NCI-H345 treated with DMSO at 0.1 percent for 48 hours (cell line): ENCODE results near the gene PHF21A.
"Not testable (repeated sequence)": the region's sequence is repeated elsewhere in the genome, so short reads cannot be mapped to it uniquely, and the experiment has no call there.

ENCODE experiments used
- DNase-seq: peaks from one replicate; lab custom pipeline; 2025; ENCODE audit not compliant: unreplicated experiment; lab: John Stamatoyannopoulos, UW

The PHF21A gene

GRCh38 chr11:45906096-45906682 lies 215.1 kb downstream of the PHF21A start:
- no peak for DNase-seq

- not testable (repeated sequence) for DNase-seq
These were observed 215.7 kb downstream of the PHF21A start for GRCh38 chr11:45905576-45905975.

GRCh38 chr11:45905095-45905494 lies 216.2 kb downstream of the PHF21A start:
- no peak for DNase-seq

GRCh38 chr11:45904309-45904915 lies 216.8 kb downstream of the PHF21A start:
- no peak for DNase-seq

- no peak for DNase-seq
These were observed 218.5 kb downstream of the PHF21A start for GRCh38 chr11:45902452-45903380.

- DNase-seq = no peak
These were observed 219.6 kb downstream of the PHF21A start for GRCh38 chr11:45901626-45902025.

- DNase-seq = no peak
These were observed 220.2 kb downstream of the PHF21A start for GRCh38 chr11:45900916-45901617.

GRCh38 chr11:45900175-45900800 lies 221.0 kb downstream of the PHF21A start:
- not testable (repeated sequence) for DNase-seq

GRCh38 chr11:45899448-45900174 lies 221.6 kb downstream of the PHF21A start:
- peak; percentile 56 for DNase-seq

- no peak for DNase-seq
These were observed 222.2 kb downstream of the PHF21A start for GRCh38 chr11:45899086-45899447.

GRCh38 chr11:45897556-45897955 lies 223.7 kb downstream of the PHF21A start:
- no peak for DNase-seq

- peak; percentile 66 for DNase-seq
These were observed 224.8 kb downstream of the PHF21A start for GRCh38 chr11:45896422-45896984.

- DNase-seq = no peak
These were observed 225.5 kb downstream of the PHF21A start for GRCh38 chr11:45895553-45896259.

GRCh38 chr11:45894555-45895247 lies 226.6 kb downstream of the PHF21A start:
- no peak for DNase-seq

GRCh38 chr11:45892856-45893255 lies 228.4 kb downstream of the PHF21A start:
- no peak for DNase-seq

GRCh38 chr11:45890886-45891550 lies 230.2 kb downstream of the PHF21A start:
- no peak for DNase-seq

GRCh38 chr11:45889966-45890365 lies 231.3 kb downstream of the PHF21A start:
- DNase-seq = no peak

GRCh38 chr11:45889555-45889954 lies 231.7 kb downstream of the PHF21A start:
- DNase-seq = no peak
